Stomach (tissue), 9 donors: ENCODE measurements around the gene C3orf20. TPM values are rescaled to one million over a fixed set of nuclear protein-coding genes. Genes with fewer than 3 reads are reported as not detected.
A peak's percentile ranks its signal among the peaks of the same experiment; 100 is the strongest.

ENCODE experiments used
- DNase-seq, 2 donors: peaks; one replicate each; pipeline versions ENCODE4 v3.0.0 to v3.0.0-alpha.2; 2013 to 2019
- H3K27ac ChIP-seq, 5 donors: fragments of 200-600 bp in 4 of 5; sonication (generic) in 4 of 5; one replicate each; pipeline ENCODE4 v1.5.1; 2013 to 2019; ENCODE audit warnings: mild to moderate bottlenecking in 1 of 5, moderate library complexity in 1 of 5
- H3K27me3 ChIP-seq, 3 donors: fragments of 200-600 bp; sonication (generic); one replicate each; pipeline ENCODE4 v1.5.1; 2017 to 2019; ENCODE audit warnings: mixed run types in 1 of 3
- H3K36me3 ChIP-seq, 4 donors: fragments of 200-600 bp; sonication (generic); 1 replicate in 3 of 4; 2 replicates in 1 of 4; pipeline ENCODE4 v1.5.1; 2016 to 2019
- H3K4me1 ChIP-seq, 4 donors: fragments of 200-600 bp; sonication (generic); one replicate each; pipeline ENCODE4 v1.5.1; 2016 to 2019
- H3K4me3 ChIP-seq, 4 donors: fragments of 200-600 bp; sonication (generic) in 3 of 4; one replicate each; pipeline ENCODE4 v1.5.1; 2016 to 2019; ENCODE audit warnings: mild to moderate bottlenecking in 1 of 4
- H3K9me3 ChIP-seq, 4 donors: fragments of 200-600 bp; sonication (generic); one replicate each; pipeline ENCODE4 v1.5.1; 2016 to 2019
- EP300 ChIP-seq: sonication (generic); formaldehyde crosslinking; IDR thresholded peaks from one replicate; pipeline ENCODE4 v1.6.1; 2017; ENCODE audit warnings: antibody characterized with exemption
- POLR2A ChIP-seq, 4 donors: fragments of 450-650 bp; IDR thresholded peaks; one replicate each; pipeline ENCODE4 v1.6.1; 2016; ENCODE audit warnings: antibody characterized with exemption in 4 of 4, control low read depth in 2 of 4, mild to moderate bottlenecking in 1 of 4, moderate library complexity in 1 of 4
- POLR2AphosphoS5 ChIP-seq, 3 donors: sonication (generic); formaldehyde crosslinking; IDR thresholded peaks; one replicate each; pipeline ENCODE4 v1.6.1; 2016; ENCODE audit warnings: antibody characterized with exemption in 3 of 3
- WGBS, 5 donors: extraction: QIAGEN DNeasy Blood & Tissue Kit in 3 of 5; methylation state at CpG; one replicate each; pipeline versions ENCODE4 v1.1.5 to v1.1.7; 2013 to 2018; 5-methylcytosine and 5-hydroxymethylcytosine counted together
- intact Hi-C: fragments of 100-400 bp; cut with DNase I; formaldehyde crosslinking; loops from one replicate; pipeline ENCODE4 v1.15.1; 2023; ENCODE audit warnings: low total_unique reads
- polyA plus RNA-seq, 3 donors: library from polyadenylated mRNA; stranded (reverse); fragments of 200-250 nt; gene quantifications; one replicate each; pipeline ENCODE4 v1.2.3, GENCODE V29; 2013
- total RNA-seq, 5 donors: library from RNA; depleted of rRNA; stranded (reverse); fragments of >200 nt; gene quantifications; one replicate each; pipeline versions ENCODE4 v1.1.0 to v1.2.3, GENCODE V29; 2014 to 2016
- TF ChIP-seq, protein P1 (sequence below), 7 experiments: fragments of 450-650 bp in 4 of 7; fragments of 200-600 bp in 3 of 7; sonication (generic) in 3 of 7; IDR thresholded peaks; one replicate each; pipeline ENCODE4 v1.5.1; 2016 to 2019; ENCODE audit warnings: antibody characterized with exemption in 7 of 7, control low read depth in 2 of 7, mild to moderate bottlenecking in 1 of 7
- donor health status: healthy with polysubstance abuse.
- donor health status: Bipolar disorder and iron deficiency.
- donor health status: healthy.

Gene C3orf20
- total and polyA plus RNA-seq, 8 donors, result 0.37 TPM; not detected in 7

DNA sequence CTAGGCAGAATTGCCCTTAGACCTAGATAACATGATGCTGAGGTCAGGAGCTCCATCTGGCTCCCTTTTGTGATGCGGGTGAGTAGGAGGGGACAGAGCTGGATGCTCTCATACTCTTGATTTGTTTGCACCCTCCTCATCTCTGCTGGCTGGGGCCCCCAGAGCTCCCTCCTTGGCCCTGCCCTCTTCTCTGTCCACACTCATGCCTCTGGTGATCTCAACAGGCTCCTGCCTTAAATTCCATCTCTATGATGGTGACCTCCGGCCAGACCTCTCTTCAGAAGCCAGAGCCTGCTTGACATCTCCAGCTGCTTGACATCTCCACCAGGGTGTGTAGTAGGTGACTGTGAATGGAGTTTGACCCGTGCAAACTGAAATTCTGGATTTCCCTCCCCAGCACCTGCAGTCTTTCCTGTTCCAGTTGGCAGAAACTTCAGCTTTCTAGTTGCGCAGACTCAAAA is 139.5 kb downstream of the C3orf20 start:
- no peaks in the 10 kb centered on the region for H3K9me3 ChIP-seq
- H3K27me3 ChIP-seq, result peaks cover 0 to 58% (median 15%) of the 10 kb centered on the region in 3 donors
- 47 to 63% (median 57%) methylated on average over 4 of the region's 4 CpGs for WGBS, 5 donors
- DNase-seq, result no peak
- peaks cover 0 to 20% (median 11%) of the 10 kb centered on the region in 4 donors for H3K4me1 ChIP-seq
- H3K36me3 ChIP-seq, result peaks cover 0 to 6% (median 3%) of the 10 kb centered on the region in 4 donors
- intact Hi-C loops, result no loop called here
- no peak for TF ChIP-seq POLR2AphosphoS5 (IDR thresholded peaks at IDR 0.05)
- no peak for TF ChIP-seq POLR2A (IDR thresholded peaks at IDR 0.05)
- TF ChIP-seq EP300, result no peak
- TF ChIP-seq, protein P1, sequence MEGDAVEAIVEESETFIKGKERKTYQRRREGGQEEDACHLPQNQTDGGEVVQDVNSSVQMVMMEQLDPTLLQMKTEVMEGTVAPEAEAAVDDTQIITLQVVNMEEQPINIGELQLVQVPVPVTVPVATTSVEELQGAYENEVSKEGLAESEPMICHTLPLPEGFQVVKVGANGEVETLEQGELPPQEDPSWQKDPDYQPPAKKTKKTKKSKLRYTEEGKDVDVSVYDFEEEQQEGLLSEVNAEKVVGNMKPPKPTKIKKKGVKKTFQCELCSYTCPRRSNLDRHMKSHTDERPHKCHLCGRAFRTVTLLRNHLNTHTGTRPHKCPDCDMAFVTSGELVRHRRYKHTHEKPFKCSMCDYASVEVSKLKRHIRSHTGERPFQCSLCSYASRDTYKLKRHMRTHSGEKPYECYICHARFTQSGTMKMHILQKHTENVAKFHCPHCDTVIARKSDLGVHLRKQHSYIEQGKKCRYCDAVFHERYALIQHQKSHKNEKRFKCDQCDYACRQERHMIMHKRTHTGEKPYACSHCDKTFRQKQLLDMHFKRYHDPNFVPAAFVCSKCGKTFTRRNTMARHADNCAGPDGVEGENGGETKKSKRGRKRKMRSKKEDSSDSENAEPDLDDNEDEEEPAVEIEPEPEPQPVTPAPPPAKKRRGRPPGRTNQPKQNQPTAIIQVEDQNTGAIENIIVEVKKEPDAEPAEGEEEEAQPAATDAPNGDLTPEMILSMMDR (IDR thresholded peaks at IDR 0.05), result no peak
- no peak overlapping the region for H3K4me3 ChIP-seq
- peak overlapping the region in 2 of 5 donors; percentile 31 to 32 for H3K27ac ChIP-seq

GRCh38 chr3:14816359-14816758 is 141.4 kb downstream of the C3orf20 start:
- Histone ChIP-seq H3K4me1 (peaks cover 0 to 6% (median 0%) of the 10 kb centered on the region in 4 donors), H3K27me3 (peaks cover 0 to 50% (median 3%) of the 10 kb centered on the region in 3 donors), H3K9me3 (no peaks in the 10 kb centered on the region), H3K36me3 (peaks cover 0 to 23% (median 19%) of the 10 kb centered on the region in 4 donors), H3K4me3 (no peak overlapping the region), H3K27ac (no peak overlapping the region)
- no peak for DNase-seq
- no peak for TF ChIP-seq POLR2AphosphoS5 (IDR thresholded peaks at IDR 0.05)
- no peak for TF ChIP-seq POLR2A (IDR thresholded peaks at IDR 0.05)
- TF ChIP-seq EP300, result no peak
- TF ChIP-seq, protein P1 (IDR thresholded peaks at IDR 0.05), result no peak
- WGBS, 5 donors, result 90 to 99% (median 92%) methylated on average over 3 of the region's 3 CpGs
- intact Hi-C loops, result no loop called here

GRCh38 chr3:14818804-14819500 is 144.0 kb downstream of the C3orf20 start, which contains the start of gene FGD5:
FGD5 (plus strand) TSS chr3:14818962; CDS start chr3:14819072, 110 bp downstream.
- H3K27ac ChIP-seq, result no peak within 1 kb of the TSS
- H3K9me3 ChIP-seq, result no peaks in the 10 kb centered on the region
- DNase-seq, result no peak
- intact Hi-C loops, result no loop called here
- no peak within 1 kb of the TSS for H3K4me3 ChIP-seq
- WGBS, 5 donors, result 82 to 85% (median 84%) methylated on average over 25 of the region's 25 CpGs
- peaks cover 0 to 24% (median 19%) of the 10 kb centered on the region in 4 donors for H3K36me3 ChIP-seq
- peaks cover 0 to 27% (median 0%) of the 10 kb centered on the region in 3 donors for H3K27me3 ChIP-seq
- TF ChIP-seq, protein P1 (IDR thresholded peaks at IDR 0.05), result no peak
- TF ChIP-seq EP300 (no peak), POLR2A (IDR thresholded peaks at IDR 0.05) (no peak), POLR2AphosphoS5 (IDR thresholded peaks at IDR 0.05) (no peak)
- peaks cover 0 to 10% (median 8%) of the 10 kb centered on the region in 4 donors for H3K4me1 ChIP-seq

DNA sequence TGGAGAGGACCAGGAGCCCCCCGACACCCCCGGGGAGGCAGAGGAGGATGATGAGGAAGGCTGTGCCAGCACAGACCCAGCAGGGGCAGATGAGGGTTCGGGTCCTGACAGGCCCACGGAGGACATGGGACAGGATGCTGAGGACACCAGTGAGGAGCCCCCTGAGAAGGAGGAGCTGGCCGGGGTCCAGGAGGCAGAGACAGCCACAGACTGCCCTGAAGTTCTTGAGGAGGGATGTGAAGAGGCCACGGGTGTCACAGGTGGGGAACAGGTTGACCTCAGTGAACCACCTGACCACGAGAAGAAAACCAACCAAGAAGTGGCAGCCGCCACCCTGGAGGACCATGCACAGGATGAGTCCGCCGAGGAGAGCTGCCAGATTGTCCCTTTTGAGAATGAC is 144.7 kb downstream of the C3orf20 start:
- no peak for DNase-seq
- whole genome bisulfite sequencing, 5 donors, result 74 to 82% (median 80%) methylated on average over 10 of the region's 10 CpGs
- TF ChIP-seq POLR2A (IDR thresholded peaks at IDR 0.05) (no peak), POLR2AphosphoS5 (IDR thresholded peaks at IDR 0.05) (no peak), EP300 (no peak)
- TF ChIP-seq, protein P1 (IDR thresholded peaks at IDR 0.05), result no peak
- Histone ChIP-seq H3K4me1 (peaks cover 0 to 14% (median 8%) of the 10 kb centered on the region in 4 donors), H3K27me3 (peaks cover 0 to 26% (median 0%) of the 10 kb centered on the region in 3 donors), H3K9me3 (no peaks in the 10 kb centered on the region), H3K27ac (no peak overlapping the region), H3K36me3 (peaks cover 0 to 24% (median 19%) of the 10 kb centered on the region in 4 donors), H3K4me3 (no peak overlapping the region)
- intact Hi-C loops, result no loop called here
